Effector CD8-positive, alpha-beta T cell (primary cell): ENCODE measurements around the gene HTT.

ENCODE experiments used
- DNase-seq: peaks from one replicate; lab custom pipeline; 2025; lab: John Stamatoyannopoulos, UW

The HTT gene

GRCh38 chr4:3290476-3290875 lies 216.0 kb downstream of the HTT start:
- DNase-seq = no peak

DNA sequence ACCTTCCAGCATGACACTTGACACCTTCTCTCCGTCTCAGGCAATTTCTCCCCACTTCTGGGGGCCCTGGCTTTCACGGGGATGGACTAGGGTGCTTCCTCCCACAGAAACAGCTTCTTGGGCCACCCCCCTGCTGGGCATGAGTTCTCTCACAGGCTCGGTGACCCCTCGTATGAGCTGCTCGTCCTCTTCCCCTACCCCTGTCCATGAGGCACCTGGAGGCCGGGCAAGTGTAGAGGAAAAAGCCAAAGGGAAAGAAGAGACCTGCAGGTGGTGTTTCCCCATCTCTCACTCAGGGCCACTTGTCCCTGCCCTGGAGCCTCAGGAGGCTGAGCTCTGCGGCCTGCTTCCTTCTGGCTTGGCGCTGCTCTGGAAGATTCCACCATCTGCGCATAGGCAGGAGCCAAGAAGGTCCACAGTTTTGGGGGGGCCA lies 216.4 kb downstream of the HTT start:
- DNase-seq = no peak

- no peak for DNase-seq
Measured at GRCh38 chr4:3291411-3291968, 217.0 kb downstream of the HTT start.

DNA sequence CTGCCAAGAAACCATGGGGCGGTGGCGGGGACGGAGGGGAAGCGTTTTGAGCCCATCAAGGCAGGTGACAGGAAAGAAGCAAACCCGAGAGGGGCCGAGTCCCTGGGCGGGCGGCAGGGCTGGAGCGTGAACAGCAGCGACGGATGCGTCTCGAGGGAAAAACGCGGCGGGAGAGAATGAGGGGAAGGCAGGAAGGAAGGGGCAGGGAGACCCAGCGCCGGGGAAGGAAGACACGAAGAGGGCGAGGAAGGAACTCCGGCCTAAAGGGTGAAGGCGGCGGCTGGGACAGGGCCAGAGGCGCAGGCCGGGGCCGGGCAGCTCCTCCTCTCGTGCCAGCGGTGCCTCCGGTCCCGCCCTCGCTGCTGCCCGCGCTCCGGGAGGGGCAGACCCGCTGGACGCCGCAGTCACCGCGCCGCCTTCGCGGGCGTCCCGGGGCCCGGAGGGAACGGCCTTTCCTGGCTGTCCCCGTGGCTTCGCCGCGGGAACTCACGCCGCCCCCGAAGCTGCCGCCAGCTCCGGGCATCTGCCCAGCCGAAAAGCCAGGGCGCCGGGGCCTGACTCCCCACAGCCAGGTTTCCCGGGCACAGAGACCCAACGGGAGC lies 217.6 kb downstream of the HTT start:
- DNase-seq = no peak

- DNase-seq = peak; percentile 73
Measured at GRCh38 chr4:3292571-3293400, 218.3 kb downstream of the HTT start, which contains the start of gene RGS12. TSS of gene RGS12 (plus strand) at chr4:3293021. CDS start at chr4:3316171, 23,150 bp downstream.
